Activated naive CD4-positive, alpha-beta T cell treated with anti-CD3 and anti-CD28 coated beads, Interleukin-2, amount 50 U/mL, for 24 hours (primary cell): Measurements from ENCODE around the gene RHBDL3.

Experiments
- H3K27ac Mint-ChIP-seq: one replicate; pipeline ENCODE4 v1.8.0; 2021; ENCODE audit warnings: mild to moderate bottlenecking, mixed read lengths
- H3K27me3 Mint-ChIP-seq: one replicate; pipeline ENCODE4 v1.8.0; 2021; ENCODE audit warnings: mixed read lengths
- H3K36me3 Mint-ChIP-seq: one replicate; pipeline ENCODE4 v1.8.0; 2021; ENCODE audit warnings: mixed read lengths
- H3K4me1 Mint-ChIP-seq: one replicate; pipeline ENCODE4 v1.8.0; 2021; ENCODE audit warnings: mixed read lengths
- H3K4me3 Mint-ChIP-seq: one replicate; pipeline ENCODE4 v1.8.0; 2021; ENCODE audit warnings: mild to moderate bottlenecking, mixed read lengths
- H3K9me3 Mint-ChIP-seq: one replicate; pipeline ENCODE4 v1.8.0; 2021; ENCODE audit warnings: mixed read lengths

RHBDL3 gene

DNA sequence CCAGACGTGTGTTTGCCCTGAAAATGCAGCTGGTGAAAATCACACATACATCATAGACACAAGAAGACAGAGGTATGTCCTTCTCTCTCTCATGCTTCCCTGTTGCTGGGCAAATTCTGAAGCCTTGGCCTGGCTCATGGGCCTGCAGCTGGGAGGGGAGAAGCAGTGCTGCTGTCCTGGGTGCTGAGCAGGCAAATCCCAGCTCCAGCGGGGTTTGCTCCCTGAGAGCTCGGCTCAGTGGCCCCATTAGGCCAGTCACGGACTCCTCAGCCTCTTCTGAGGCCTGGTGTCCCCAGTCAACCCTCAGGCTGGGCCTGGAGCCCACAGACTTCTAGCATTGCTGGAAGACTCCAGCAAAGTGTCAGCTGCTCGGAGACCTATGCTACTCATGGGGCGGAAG is 11.7 kb downstream of the RHBDL3 start:
- Mint-ChIP-seq H3K4me3 (no peak overlapping the region), H3K27me3 (no peaks in the 10 kb centered on the region), H3K4me1 (no peaks in the 10 kb centered on the region), H3K9me3 (no peaks in the 10 kb centered on the region), H3K36me3 (no peaks in the 10 kb centered on the region), H3K27ac (no peak overlapping the region)

DNA sequence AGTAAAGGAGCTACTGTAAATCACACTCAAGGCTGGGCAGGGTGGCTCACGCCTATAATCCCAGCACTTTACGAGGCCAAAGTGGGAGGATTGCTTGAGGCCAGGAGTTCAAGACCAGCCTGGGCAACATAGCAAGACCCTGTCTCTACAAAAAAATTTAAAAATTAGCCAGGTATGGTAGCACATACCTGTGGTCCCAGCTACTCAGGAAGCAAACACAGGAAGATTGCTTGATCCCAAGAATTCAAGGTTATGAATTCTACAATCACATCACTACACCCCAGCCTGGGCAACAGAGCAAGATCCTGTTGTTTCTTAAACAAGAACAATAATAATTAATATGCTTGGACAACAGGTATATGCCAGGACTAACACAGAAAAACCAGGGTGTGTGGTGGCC is 13.2 kb downstream of the RHBDL3 start:
- Mint-ChIP-seq H3K27ac (no peak overlapping the region), H3K4me1 (no peaks in the 10 kb centered on the region), H3K27me3 (no peaks in the 10 kb centered on the region), H3K4me3 (no peak overlapping the region), H3K36me3 (no peaks in the 10 kb centered on the region), H3K9me3 (no peaks in the 10 kb centered on the region)

GRCh38 chr17:32279891-32280716 is 14.5 kb downstream of the RHBDL3 start:
- Mint-ChIP-seq H3K27ac (no peak overlapping the region), H3K4me1 (no peaks in the 10 kb centered on the region), H3K4me3 (no peak overlapping the region), H3K27me3 (no peaks in the 10 kb centered on the region), H3K36me3 (no peaks in the 10 kb centered on the region), H3K9me3 (no peaks in the 10 kb centered on the region)

DNA sequence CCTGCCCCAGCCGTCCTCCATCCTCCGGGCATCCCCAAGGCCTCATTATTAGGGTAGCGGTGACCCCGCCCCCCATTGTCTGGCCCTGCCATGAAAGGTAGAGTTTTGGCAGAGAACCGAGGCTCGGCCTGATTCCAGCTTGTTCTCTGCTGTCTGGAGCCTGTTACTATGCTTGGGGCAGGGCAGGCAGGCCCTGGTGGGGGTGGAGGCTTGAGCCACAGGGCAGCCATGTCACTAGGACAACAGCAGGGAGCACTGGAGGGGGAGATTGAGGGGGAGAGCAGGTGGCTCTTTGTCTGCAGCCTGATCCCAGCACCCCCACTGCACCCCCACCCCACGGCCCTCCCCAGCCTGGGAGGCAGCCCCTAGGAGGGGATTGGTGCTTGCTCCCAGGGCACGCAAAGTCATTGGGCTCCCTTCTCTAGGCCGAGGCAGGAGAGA is 15.4 kb downstream of the RHBDL3 start:
- H3K4me1 Mint-ChIP-seq: no peaks in the 10 kb centered on the region
- no peaks in the 10 kb centered on the region for H3K27me3 Mint-ChIP-seq
- H3K36me3 Mint-ChIP-seq: no peaks in the 10 kb centered on the region
- H3K27ac Mint-ChIP-seq: no peak overlapping the region
- no peak overlapping the region for H3K4me3 Mint-ChIP-seq
- H3K9me3 Mint-ChIP-seq: no peaks in the 10 kb centered on the region

GRCh38 chr17:32283745-32284201 is 18.1 kb downstream of the RHBDL3 start:
- Mint-ChIP-seq H3K36me3 (no peaks in the 10 kb centered on the region), H3K9me3 (no peaks in the 10 kb centered on the region), H3K4me1 (no peaks in the 10 kb centered on the region), H3K27ac (no peak overlapping the region), H3K27me3 (no peaks in the 10 kb centered on the region), H3K4me3 (no peak overlapping the region)

GRCh38 chr17:32285306-32285705 is 19.7 kb downstream of the RHBDL3 start:
- Mint-ChIP-seq H3K4me3 (no peak overlapping the region), H3K36me3 (no peaks in the 10 kb centered on the region), H3K4me1 (no peaks in the 10 kb centered on the region), H3K27ac (no peak overlapping the region), H3K9me3 (no peaks in the 10 kb centered on the region), H3K27me3 (no peaks in the 10 kb centered on the region)

GRCh38 chr17:32285746-32286517 is 20.3 kb downstream of the RHBDL3 start:
- no peak overlapping the region for H3K27ac Mint-ChIP-seq
- H3K4me1 Mint-ChIP-seq: no peaks in the 10 kb centered on the region
- H3K4me3 Mint-ChIP-seq: no peak overlapping the region
- H3K36me3 Mint-ChIP-seq: no peaks in the 10 kb centered on the region
- H3K9me3 Mint-ChIP-seq: no peaks in the 10 kb centered on the region
- no peaks in the 10 kb centered on the region for H3K27me3 Mint-ChIP-seq

DNA sequence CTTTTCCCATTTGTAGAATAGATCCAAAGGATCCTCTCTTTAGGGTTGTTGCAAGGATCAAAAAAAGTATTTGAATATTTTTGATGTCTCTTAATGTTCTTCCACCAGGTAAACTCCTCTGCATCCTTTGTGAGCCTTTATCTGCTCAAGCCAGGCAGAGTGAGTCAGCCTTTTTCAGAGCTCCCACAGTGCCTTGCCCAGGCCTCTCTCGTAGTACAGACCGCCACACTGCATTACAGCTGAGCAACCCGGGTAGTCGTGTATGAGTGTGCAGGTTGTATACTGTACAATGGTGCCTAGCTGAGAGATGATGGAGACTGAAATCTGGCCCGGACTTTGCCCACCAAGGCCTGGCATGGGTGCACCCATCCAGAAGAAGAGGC is 20.9 kb downstream of the RHBDL3 start:
- Mint-ChIP-seq H3K9me3 (no peaks in the 10 kb centered on the region), H3K36me3 (no peaks in the 10 kb centered on the region), H3K27me3 (no peaks in the 10 kb centered on the region), H3K27ac (no peak overlapping the region), H3K4me1 (no peaks in the 10 kb centered on the region), H3K4me3 (no peak overlapping the region)

DNA sequence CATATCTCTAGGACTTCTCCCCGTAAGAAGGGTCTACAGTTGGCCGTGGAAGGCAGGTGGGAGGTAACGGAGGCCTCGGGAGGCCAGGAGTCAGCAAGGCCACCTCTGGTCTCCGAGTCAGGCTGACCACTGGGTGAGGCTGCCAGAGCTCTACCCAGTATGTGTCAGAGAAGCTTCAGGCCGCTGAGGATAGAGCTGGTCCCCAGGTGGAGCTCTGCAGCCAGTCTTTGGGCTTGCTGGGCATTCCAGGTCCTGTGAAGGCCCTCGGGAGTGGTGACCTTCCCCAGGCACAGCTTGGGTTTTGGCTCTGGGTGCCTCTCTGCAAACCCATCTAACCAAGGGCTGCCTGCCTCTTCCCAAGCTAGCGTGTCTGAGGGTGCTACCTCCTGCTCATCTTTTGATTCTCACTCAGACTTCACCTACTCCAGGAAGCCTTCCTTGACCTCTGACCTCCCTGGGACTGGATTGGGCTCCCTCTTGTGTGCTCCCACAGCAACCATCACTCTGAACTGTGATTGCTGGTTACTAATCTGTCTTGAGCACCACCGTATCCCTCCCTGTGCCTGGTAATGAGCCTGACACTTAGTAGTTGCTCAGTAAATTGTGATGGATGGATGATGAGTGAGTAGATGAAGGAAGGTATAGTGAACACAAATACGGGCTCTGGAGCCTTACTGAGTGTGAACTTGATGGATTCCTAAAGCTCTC is 22.3 kb downstream of the RHBDL3 start:
- Mint-ChIP-seq H3K4me3 (no peak overlapping the region), H3K9me3 (no peaks in the 10 kb centered on the region), H3K27me3 (no peaks in the 10 kb centered on the region), H3K36me3 (no peaks in the 10 kb centered on the region), H3K27ac (no peak overlapping the region), H3K4me1 (no peaks in the 10 kb centered on the region)

DNA sequence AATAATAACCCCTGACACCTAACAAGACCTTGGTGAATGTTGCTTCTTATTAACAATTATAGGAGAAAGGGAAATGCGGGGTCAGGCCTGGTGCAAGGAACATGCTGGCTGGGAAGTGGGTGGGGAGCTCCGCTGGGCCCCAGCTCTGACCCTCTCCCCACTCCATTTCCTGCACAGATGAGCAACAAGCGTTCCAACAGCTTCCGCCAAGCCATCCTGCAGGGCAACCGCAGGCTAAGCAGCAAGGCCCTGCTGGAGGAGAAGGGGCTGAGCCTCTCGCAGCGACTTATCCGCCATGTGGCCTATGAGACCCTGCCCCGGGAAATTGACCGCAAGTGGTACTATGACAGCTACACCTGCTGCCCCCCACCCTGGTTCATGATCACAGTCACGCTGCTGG is 23.0 kb downstream of the RHBDL3 start:
- H3K36me3 Mint-ChIP-seq: no peaks in the 10 kb centered on the region
- no peak overlapping the region for H3K4me3 Mint-ChIP-seq
- no peaks in the 10 kb centered on the region for H3K9me3 Mint-ChIP-seq
- no peaks in the 10 kb centered on the region for H3K27me3 Mint-ChIP-seq
- H3K4me1 Mint-ChIP-seq: no peaks in the 10 kb centered on the region
- no peak overlapping the region for H3K27ac Mint-ChIP-seq

- H3K9me3 Mint-ChIP-seq: no peaks in the 10 kb centered on the region
- H3K4me3 Mint-ChIP-seq: no peak overlapping the region
- no peaks in the 10 kb centered on the region for H3K27me3 Mint-ChIP-seq
Observed at GRCh38 chr17:32289471-32290070, 23.9 kb downstream of the RHBDL3 start.

DNA sequence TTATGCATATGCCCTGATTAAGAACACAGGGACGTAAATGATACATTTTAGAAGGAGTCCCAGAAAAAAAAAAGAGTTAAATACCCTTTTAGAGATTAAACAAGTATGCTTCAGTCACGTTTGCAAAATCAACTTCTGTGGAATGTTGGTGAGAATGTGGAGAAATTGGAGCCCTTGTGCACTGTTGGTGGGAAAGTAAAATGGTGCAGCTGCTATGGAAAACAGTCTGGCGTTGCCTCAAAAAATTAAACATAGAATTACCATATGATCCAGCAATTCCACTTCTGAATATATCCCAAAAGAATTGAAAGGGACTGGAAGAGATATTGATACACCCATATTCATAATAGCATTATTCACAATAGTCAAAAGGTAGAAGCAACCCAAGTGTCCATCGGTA is 26.5 kb downstream of the RHBDL3 start:
- Mint-ChIP-seq H3K27me3 (no peaks in the 10 kb centered on the region), H3K9me3 (no peaks in the 10 kb centered on the region), H3K36me3 (no peaks in the 10 kb centered on the region), H3K4me1 (no peaks in the 10 kb centered on the region), H3K27ac (no peak overlapping the region), H3K4me3 (no peak overlapping the region)

More at GRCh38 chr17:32289471-32290070, 23.9 kb downstream of the RHBDL3 start:
- no peak overlapping the region for H3K27ac Mint-ChIP-seq
- no peaks in the 10 kb centered on the region for H3K4me1 Mint-ChIP-seq
- no peaks in the 10 kb centered on the region for H3K36me3 Mint-ChIP-seq

DNA sequence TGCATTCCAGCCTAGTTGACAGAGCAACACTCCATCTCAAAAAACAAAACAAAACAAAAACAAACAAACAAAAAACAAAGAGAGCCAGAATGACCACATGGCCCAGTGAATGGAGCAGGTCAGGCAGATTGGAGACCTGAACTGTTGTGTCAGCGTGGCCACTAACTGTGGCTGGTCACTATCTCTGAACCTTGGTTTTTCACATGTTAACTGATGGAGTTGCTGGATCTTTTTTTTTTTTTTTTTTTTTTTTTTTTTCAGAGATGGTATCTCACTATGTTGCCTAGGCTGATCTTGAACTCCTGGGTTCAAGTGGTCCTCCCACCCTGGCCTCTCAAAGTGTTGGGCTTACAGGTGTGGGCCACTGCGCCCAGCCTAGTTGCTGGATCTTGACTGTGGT is 31.8 kb downstream of the RHBDL3 start:
- H3K27ac Mint-ChIP-seq: no peak overlapping the region
- H3K27me3 Mint-ChIP-seq: no peaks in the 10 kb centered on the region
- H3K4me1 Mint-ChIP-seq: no peaks in the 10 kb centered on the region
- H3K36me3 Mint-ChIP-seq: no peaks in the 10 kb centered on the region
- H3K4me3 Mint-ChIP-seq: no peak overlapping the region
- H3K9me3 Mint-ChIP-seq: no peaks in the 10 kb centered on the region

- Mint-ChIP-seq H3K4me1 (no peaks in the 10 kb centered on the region), H3K4me3 (no peak overlapping the region), H3K27ac (no peak overlapping the region), H3K36me3 (no peaks in the 10 kb centered on the region), H3K27me3 (no peaks in the 10 kb centered on the region), H3K9me3 (no peaks in the 10 kb centered on the region)
Observed at GRCh38 chr17:32297860-32298259, 32.2 kb downstream of the RHBDL3 start.

DNA sequence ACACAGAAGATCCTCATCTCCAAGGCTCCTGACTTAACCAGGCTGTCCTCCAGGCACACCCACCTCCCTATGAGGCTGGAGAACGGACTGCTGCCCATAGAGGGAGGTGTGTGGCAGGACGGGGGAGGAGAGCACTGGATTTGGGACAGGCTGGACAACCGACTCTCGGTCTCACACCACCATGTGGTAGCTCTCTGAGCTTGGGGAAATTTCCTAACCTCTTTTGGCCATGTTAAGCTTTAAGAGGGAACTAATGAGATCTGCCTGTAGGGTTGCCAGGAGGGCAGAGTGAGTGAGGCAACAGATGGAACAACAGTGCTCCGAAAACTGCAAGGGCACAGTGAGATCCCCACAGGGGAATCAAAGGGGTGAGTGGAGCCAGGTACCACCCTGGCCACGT is 32.7 kb downstream of the RHBDL3 start:
- Mint-ChIP-seq H3K4me1 (no peaks in the 10 kb centered on the region), H3K9me3 (no peaks in the 10 kb centered on the region), H3K4me3 (no peak overlapping the region), H3K27ac (no peak overlapping the region), H3K36me3 (no peaks in the 10 kb centered on the region), H3K27me3 (no peaks in the 10 kb centered on the region)
